Fibroblast of skin of abdomen (primary cell): Measurements from ENCODE around the gene NCKAP1.
A peak's percentile ranks its signal among the peaks of the same experiment; 100 is the strongest.

Experiments
- DNase-seq: peaks from one replicate; pipeline ENCODE4 v3.0.0-alpha.2; 2013

Gene NCKAP1

DNA sequence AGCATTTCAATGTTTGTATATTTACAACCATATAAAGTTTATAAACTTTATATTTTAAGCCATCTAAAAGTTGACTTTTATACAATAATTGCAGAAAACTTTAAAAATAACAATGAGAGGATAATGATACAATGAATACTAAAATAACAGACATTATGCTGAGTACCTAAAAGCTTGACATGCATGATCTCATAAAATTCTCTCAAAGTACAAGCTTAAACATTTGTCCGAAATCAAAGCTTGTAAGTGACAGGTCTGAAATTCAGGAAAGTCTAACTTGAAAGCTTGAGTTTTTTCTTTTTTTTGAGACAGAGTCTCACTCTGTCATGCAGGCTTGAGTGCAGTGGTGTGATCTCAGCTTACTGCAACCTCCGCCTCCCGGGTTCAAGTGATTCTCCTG lies 87.7 kb downstream of the NCKAP1 start:
- no peak for DNase-seq

DNA sequence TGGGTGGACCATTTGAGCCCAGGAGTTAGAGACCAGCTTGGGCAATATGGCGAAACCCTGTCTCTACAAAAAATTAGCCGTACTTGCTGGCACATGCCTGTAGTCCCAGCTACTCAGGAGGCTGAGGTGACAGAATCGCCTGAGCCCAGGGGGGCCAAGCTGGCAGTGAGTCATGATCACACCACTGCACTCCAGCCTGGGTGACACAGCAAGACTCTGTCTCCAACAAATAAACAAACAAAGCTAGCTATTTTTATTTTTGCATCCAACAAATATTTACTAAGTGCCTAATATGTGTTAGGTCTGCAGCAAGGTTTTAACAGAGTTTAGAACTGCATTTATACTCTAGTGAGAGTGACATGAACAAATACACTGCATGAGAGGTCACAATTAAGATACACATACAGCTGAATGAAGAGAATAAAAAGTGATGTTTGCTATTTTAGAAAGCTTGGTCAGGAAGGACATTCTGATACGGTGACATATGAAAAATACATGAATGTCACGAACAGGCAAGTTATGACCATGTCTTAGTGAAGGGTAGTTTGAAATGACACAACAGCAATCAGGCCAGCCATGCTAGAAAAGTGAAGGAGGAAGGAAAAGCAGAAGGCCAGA lies 88.6 kb downstream of the NCKAP1 start:
- DNase-seq: no peak

DNA sequence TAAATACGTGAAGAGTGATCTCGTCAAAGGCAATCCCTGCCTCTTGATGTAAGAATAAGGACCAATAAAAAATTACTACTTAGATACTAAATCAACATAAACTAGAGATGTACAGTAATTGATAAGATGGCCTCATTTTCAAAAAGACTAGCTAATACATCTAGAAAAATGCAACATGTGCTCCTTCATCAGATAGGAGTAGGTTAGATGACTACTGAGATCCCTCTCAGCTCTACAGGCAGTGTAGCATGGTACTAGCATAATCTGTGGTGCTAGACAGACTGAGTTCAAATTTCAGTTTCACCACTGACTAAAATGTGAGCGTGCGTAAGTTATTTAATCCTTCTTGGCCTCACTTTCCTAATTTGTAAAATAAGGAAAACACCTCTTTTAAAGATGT lies 89.2 kb downstream of the NCKAP1 start:
- DNase-seq: no peak

DNA sequence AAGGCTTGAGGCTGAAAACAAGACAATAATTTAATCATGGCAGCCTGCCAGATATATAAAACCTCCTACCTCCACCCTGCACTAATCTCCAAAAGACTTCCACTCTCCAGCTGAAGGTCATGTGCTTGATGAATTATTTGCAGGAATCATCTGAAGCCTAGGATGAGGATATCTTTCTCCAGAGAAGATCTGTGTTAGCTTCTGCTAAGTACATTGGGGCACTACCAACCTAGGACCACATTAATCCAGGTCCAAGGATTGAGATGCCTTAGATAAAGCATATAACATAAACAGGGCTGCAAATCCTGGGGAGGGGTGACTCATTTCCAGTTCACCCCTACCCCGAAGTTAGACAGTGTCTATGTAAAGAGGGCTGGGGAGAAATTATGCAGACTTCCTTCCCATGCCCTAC lies 91.3 kb downstream of the NCKAP1 start:
- DNase-seq: no peak

DNA sequence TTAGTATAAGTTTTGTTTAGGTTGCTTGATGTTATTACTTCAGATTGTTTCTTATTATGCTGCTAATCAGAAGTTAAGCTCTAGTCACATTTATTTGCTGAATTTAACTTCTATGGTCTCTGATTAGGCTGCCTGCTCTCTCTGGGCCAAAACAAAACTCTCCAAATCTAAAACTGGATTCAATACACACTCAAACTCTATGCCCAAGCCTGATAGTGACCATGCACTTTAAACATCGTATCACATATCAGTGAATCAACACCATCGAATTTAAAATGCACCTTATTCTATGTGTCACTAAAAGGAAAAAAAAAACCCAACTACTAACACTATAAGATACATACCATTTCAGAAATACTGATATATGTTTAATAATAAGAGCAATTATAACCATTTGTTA lies 94.9 kb downstream of the NCKAP1 start:
- no peak for DNase-seq

DNA sequence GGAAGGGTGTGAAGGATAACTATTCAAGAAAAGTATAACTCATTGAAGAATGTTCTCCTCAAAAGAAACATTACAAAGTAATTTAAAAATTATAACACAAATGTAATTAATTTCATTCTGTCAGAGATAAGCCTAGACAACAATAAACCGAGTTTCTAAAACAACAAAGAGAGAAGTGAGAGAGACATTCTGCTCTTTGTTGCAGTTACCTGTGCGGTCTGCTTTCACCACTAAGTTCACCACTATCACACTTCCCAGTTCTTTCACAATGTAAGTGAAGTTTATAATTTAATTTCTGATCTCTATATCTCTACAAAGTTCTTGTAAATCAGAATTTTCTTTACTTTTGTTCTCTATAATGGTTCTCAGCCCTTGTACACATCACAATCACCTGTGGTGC lies 95.5 kb downstream of the NCKAP1 start:
- no peak for DNase-seq

DNA sequence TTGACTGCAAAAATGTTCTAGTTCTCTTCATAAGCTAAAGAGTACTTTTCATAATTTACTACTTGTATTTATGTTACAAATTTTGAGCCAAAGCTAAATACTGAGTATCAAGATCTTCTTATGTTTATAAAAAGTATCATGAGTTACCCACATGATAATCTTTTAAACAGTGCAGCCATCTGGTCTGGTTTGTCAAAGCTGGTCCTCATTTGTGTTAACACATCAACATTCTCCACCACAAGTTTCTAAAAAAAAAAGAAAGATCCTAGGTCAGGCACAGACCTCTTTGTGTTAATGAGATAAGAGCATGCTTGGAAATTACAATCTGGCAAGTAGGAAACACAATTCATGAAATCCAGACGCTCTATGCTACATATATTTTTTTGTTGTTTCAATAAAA lies 96.3 kb downstream of the NCKAP1 start:
- DNase-seq: no peak

DNA sequence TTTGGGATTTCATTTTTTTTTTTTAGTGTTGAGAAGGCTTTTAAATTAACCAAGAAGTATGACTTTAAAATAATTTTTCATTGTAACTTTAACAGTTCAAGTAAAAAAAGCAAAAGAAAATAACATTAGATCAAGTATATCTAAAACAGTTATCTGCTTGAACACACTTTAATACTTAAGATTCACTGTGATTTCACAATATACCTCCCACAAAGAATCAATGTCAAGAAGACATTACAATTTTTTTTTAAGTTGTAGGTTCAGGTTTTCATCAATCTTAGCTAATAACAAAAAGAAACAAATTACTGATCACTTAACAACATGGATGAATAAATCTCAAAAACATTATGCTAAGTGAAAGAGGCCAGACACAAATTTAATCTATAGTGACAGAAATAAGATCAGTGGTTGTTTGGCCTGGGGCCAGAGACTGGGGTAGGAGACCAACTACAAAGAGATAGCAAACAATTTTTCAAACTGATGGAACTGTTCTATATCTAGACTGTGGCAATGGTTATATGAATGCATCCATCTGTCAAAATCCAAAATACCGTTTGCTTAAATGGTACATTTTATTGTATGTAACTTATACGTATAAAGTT lies 97.0 kb downstream of the NCKAP1 start:
- DNase-seq: no peak

DNA sequence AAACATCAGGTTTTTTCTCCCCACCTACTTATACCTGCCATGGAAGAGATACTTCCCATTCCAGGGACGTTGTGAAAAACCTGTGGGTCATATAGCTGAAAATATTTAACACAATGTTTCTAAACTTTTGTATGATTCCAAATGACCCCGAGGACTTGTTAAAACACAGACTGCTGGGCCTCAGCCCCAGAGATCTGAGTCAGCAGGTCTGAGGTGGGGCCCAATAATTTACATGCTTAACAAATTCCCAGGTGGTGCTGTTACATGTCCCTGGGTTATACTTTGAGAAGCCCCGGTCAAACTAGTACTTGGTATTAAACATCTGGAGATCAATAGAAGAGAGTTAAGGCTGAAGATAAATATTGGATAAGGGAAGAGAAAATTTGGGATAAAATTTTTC lies 100.4 kb downstream of the NCKAP1 start:
- DNase-seq: no peak

DNA sequence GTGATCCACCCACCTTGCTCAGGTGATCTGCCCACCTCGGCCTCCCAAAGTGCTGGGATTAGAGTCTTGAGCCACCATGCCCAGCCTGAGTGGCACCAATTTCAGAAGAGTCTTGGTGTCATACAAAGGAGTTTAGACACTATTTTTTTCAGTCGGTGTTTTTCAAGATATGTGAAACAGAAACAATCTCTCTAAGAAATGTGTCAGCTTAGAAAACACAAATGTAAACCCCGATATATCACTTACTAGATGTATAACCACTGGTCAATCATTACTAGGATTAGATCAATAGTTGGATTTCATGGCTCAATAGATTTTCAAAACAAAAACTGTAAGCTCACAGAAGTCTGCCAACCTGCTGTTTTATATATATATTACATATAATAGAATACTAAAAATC lies 104.6 kb downstream of the NCKAP1 start:
- DNase-seq: no peak

DNA sequence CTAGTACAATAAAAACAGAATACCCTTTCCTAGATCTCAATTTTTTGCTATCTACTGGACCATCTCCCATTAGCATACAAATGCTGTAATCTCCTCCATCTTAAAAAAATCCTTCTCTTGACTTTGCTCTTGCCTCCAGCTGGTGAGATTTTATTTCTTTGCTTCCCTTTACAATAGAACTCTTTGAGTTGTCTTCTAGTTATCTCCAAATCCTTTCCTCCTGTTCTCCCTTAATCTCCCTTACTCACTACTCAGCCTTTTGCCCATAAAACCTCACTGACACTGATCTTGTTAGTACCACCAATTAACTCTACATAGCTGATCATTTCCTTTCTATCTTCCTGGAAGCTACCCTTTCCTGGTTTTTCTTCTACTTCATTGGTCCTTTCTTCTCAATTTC lies 108.3 kb downstream of the NCKAP1 start:
- DNase-seq: no peak

DNA sequence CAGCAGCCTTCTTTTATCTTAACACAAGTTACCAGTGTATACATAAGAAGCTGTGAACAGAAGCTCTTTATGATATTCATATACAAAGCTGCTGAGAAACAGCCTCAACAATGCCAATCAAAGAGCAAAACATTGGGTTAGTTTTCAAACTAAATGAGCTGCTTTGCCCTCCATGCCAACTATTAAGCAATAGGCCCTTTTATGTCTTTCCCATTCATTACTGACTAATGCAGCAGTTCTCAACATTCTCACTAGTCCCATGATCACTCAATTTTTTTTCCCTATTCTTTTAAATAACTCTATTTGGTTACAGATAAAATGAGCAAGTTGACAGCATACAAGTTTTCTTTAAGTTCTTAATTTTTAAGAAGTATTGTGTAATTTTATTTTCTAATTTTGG lies 114.0 kb downstream of the NCKAP1 start:
- no peak for DNase-seq

DNA sequence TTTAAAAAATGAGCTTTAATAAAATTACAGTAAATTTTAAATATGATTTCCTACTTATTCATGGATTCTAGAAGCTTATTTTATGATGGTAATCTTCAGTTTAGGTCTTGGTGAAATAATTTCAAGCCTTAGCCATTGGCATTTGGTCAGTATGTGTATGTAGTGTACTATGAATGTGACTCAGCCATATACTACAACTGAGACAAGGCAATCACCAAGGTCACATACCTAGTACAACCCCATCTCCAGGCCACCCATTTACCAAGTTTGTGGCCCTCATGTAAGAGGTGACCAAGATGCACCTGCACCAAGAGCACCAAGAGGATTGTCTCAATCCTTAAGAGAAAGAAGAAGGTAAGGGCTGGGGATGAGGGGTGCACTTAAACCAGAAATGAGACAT lies 117.0 kb downstream of the NCKAP1 start:
- no peak for DNase-seq

DNA sequence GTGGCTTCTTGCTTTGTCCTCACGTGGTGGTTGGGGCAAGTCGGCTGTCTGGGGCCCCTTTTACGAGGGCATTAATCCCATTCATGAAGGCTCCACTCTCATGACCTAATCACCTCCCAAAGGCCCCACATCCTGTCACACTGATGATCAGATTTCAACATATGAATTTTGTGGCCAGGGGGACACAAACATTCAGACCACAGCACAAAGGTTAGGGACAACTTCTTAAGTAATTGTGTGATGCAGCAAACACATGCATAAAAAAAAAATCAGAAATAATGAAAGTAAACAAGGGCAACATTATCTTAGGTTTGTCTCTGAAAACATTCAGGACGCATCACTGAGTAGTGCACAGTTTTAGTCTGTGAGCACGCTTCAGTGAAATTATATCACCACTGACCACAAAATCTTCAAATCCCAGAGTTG lies 117.6 kb downstream of the NCKAP1 start:
- no peak for DNase-seq

DNA sequence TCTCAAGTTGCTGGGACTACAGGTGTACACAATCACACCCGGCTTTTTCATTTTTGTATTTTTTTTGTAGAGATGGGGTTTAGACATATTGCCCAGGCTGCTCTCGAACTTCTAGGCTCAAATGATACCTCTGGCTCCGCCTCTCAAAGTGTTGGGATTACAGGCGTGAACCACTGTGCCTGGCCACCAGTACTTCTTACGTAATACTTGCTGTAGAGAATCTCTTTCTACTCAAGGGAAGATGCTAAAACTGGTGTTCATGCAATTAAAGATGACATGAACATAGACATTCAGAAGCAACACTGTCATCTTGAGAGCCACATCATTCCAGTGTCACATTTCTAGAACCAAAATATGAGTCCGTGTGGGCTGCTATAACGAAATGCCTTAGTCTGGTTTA lies 118.2 kb downstream of the NCKAP1 start:
- DNase-seq: no peak

DNA sequence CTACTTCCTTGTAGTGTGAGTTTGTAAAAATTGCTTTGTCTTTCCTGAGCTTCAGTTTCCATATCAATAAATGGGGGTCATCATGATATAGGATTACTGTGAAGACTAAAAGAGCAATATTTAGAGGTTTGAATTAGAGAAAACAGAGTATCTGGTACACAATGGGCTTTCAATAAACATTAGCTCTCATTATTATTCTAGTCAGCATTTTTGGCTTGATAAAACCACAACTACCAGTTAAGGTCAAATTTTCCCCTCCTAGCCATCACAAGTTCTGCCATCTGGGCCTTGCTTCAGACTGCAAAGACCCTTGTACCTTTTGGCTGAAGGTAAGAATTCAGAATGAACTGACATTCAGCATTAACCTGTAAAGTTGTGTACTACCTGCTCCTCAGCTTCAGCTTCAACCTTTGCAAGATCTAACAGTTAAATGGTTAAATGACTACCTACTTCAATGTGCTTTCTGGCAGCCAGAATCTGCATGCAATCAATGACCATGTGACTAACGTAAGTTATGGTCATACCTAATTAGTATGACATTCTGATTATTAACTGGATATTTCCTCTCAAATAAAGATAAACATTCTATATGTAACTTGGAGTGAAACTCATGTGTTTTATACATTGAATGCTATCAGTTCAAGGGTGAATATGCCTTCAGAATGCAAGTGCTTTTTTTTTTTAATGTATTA lies 119.2 kb downstream of the NCKAP1 start:
- DNase-seq: no peak

DNA sequence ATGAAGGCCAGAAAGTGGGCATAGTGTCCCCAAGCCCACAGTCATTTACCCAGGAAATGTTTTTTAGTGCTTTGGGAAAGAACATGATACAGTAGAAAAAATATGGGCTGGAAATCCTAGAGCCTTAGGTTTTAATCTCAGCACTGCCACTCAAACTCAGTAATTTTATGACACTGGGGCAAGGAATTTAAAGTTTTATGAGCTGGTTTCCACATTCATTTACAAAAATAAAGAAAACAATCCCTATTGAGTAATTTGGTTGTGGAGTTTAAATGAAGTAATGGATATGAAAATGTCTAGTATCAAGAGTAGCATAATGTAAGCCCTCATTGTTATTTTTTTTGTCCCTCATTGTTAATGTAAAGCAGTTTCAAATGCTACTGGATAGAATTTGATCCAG lies 120.3 kb downstream of the NCKAP1 start:
- no peak for DNase-seq

DNA sequence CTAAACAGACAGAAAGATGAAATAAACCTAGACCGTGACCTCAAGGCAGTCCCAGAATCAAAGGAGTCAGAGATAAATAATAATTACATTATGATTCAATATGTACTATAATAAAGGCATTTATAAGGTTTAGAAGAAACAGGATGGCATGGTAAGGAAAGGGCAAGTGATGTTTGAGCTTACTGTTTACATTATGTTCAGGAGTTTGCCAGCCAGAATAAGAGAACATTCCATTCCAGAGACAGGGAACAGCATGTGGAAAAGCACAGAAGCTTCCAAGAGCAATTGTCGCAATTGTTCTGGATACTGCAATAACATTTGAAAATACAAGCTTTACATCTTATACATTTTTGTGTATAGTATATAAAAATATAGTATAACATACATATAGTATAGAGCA lies 121.8 kb downstream of the NCKAP1 start:
- DNase-seq: no peak

DNA sequence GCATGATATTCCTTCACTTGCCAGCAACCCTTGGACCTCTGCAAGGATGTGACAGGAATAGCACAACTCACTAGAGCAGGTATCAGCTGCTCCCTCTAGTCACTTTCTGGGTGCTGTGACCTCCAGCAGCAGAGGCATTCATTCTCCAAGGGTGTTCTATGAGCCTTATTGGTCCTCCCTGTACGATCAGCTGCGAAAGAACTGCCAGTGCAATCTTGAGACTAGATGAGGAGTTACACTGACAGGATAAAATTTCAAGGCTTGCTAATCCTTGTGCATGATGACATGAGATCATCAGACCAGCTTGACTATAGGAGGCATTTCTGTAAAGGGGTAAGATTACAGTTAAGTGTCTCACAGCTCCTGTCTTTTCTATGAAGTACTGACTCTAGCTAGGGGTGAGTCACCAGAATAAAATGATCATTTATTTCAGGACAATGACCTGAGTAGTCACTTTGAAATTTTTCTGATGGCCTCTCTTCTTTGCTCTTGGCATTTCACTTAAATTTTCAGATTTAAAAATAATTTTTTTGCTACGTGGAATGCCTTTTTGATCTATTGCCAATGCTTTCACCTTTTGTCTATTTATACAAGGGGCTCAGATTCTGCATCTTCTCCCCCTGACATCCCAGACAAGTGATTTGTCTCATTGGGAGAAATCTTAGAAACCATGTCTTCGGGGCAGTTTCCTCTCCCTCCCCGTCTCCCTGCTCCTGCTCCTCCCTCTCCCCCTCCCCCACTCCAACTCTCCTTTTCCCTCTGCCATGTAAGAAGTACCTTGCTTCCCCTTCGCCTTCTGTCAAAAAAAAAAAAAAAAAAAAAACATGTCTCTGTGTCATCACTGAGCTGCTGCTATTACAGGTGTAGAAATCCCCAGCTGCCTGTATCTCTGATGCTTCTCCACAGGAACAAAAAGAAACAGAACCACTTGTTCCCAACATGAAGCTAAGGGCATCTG lies 122.6 kb downstream of the NCKAP1 start:
- peak; percentile 89 for DNase-seq

DNA sequence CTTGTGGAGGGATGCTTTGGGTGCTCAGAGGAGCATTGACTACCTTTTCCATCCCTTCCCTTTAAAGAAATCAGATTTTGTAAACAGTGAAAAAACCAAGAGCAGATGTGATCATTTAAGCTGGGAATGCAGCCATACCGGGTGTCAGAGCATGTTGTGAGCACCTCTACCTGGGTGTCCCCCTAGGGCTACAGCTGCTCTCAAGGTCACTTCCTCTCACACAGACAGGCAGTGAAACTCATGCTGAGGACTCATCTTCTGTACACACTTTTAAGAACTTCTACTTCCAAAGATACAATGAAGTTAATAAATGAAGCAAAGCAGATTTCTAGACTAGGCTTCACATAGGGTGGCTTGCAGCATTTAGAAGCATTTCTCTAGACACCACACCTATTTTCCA lies 123.4 kb downstream of the NCKAP1 start:
- DNase-seq: no peak

DNA sequence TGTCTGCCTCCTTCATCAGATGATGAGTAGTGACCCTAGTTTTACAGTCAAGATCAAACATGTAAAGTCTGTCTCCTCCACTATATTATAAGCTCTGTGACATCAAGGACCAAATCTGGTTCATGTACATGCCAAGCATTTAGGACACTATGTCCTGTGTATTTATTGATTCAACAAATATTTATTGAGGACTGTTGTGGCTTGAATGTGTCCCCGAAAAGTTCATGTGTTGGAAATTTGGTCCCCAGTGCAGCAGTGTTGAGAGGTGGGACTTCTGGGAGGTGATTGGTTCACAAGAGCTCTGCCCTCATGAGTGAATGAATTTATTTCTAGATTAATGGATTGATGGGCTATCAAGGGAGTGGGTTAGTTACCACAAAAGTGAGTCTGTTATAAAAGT lies 125.2 kb downstream of the NCKAP1 start:
- no peak for DNase-seq

DNA sequence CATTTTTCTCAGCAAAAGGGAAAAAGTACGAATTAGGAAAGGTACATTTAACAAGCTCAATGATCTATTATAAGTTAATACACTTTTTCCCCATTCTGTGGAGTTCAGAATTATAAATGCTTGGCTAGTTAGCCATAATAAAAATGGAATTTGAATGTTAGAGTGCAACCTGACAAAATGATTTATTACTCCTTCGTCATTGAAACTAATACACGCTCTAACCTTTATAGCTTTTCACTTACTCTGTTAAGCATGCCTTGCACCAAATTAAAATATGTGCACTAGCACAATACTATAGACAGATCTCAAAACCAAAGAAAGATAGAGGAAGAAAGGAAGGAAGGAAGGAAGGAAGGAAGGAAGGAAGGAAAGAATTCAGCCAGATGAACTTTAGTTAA lies 125.7 kb downstream of the NCKAP1 start:
- DNase-seq: no peak

DNA sequence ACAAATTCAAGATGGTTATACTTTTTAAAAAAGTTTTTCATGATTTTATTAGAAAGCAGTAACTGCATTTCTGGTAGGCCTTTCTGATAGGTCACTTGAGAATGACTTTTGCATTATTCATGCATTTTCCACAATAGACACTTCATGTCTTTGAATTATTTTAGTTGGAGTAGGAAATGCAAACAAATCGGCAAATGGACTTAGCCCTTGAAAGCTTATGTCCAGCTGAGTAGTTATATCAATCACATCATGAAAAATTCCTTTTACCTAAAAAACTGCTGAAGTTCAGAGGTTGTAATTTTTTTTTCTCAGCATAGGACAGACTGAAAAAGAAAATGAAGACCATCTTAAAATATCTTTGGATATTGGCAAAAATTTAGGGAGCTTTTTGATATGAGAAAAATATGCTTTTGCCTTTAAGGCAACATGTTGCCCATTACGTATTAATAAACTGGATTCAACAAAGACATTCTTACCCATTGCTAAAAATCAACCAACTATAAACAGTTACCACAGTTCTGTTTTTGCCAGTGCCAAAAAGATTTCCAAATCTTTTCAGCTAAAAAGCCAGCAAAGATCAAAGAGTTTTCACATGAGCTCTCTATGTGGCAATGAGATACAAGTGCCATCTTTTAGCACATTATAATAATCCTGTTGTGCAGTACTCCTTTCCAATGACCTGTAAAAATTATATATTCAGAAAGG lies 126.3 kb downstream of the NCKAP1 start:
- DNase-seq: no peak
